Mesothelial cell of epicardium (in vitro differentiated cells): ENCODE results near the gene SUV39H2. TPM values are rescaled to one million over a fixed set of nuclear protein-coding genes. Genes with fewer than 3 reads are reported as not detected.

Source experiments
- DNase-seq, 2 experiments: peaks; one replicate each; pipeline ENCODE4 v3.0.0; 2021; ENCODE audit warnings: low spot score in 2 of 2; ENCODE audit not compliant: unreplicated experiment in 2 of 2
- H3K27ac Mint-ChIP-seq: 2 replicates; pipeline ENCODE4 v1.8.0; 2021; ENCODE audit warnings: mixed read lengths
- H3K27me3 Mint-ChIP-seq: 2 replicates; pipeline ENCODE4 v1.8.0; 2021; ENCODE audit warnings: low read depth, mixed read lengths
- H3K36me3 Mint-ChIP-seq: 2 replicates; pipeline ENCODE4 v1.8.0; 2021; ENCODE audit warnings: mixed read lengths
- H3K4me1 Mint-ChIP-seq: 2 replicates; pipeline ENCODE4 v1.8.0; 2021; ENCODE audit warnings: mixed read lengths
- H3K4me3 Mint-ChIP-seq: 2 replicates; pipeline ENCODE4 v1.8.0; 2021; ENCODE audit warnings: mild to moderate bottlenecking, moderate library complexity, mixed read lengths
- H3K9me3 Mint-ChIP-seq: 2 replicates; pipeline ENCODE4 v1.8.0; 2021; ENCODE audit warnings: mixed read lengths
- CTCF ChIP-seq: fragments of 200-600 bp; sonication (generic); IDR thresholded peaks from one replicate; pipeline ENCODE4 v1.5.0; 2021; ENCODE audit warnings: antibody characterized with exemption; ENCODE audit not compliant: unreplicated experiment
- total RNA-seq: library from RNA; stranded (reverse); gene quantifications from 3 replicates; pipeline ENCODE4 v1.2.1, GENCODE V29; 2021

The SUV39H2 gene
- total RNA-seq, 1 donor from 2014 or later, result 25.8 TPM

DNA sequence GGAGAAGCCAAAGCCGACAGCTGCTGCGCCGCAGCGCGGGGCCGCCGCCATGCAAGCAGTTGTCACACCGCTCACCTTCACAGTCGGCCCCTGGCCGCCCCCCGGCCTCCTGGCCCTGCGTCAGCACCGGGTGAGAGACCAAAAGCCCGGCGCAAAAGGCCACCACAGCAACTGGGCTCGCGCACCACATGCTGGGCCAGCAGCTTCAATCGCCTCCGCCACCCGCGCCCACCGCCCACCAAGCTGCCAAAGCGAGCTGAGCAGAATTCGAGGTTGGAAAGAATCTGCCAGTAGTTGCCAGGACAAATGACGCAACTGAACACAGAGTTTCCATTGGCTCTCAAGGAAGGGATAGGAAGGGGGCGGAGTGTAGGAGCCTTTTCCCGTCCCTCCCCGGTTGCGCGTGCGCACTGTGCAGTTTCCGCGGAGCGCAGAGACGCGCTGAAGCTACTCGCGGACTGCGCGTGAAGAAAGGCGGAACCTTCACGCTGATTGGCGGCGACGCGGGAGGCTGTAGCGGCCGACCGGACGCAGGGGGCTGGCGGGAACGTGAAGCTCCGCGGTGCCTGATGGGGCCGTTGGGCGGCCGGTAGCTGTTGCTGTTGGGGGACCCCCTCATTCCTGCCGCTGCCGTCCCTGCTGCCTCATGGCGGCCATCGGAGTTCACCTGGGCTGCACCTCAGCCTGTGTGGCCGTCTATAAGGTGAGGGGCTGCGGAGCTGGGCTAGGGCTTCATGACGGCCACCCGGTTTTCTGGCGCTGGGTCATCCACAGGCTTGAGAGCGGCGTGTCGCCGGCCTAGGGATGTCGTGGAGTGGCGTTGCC, 40.7 kb upstream of the SUV39H2 start, which contains the start of the genes CDNF, HSPA14 and MSANTD7:
Gene CDNF (minus strand): TSS at position 281 of the 825 bp plus-strand sequence. CDS start 91 bp downstream, at position 190.
Gene HSPA14 (plus strand): TSS at position 550 of the 825 bp plus-strand sequence. CDS start 97 bp downstream, at position 647.
Gene MSANTD7 (plus strand): TSS at position 550 of the 825 bp plus-strand sequence. CDS start 3,979 bp downstream, outside the sequence.
- H3K4me1 Mint-ChIP-seq, result peaks cover 28% of the 10 kb centered on the region
- no peak for TF ChIP-seq CTCF
- H3K27ac Mint-ChIP-seq, result peak within 1 kb of the TSS; percentile 99
- peak; percentile 99 to 100 for DNase-seq
- no peaks in the 10 kb centered on the region for H3K27me3 Mint-ChIP-seq
- H3K36me3 Mint-ChIP-seq, result peaks cover 18% of the 10 kb centered on the region
- H3K4me3 Mint-ChIP-seq, result peak within 1 kb of the TSS; percentile 92
- no peaks in the 10 kb centered on the region for H3K9me3 Mint-ChIP-seq

DNA sequence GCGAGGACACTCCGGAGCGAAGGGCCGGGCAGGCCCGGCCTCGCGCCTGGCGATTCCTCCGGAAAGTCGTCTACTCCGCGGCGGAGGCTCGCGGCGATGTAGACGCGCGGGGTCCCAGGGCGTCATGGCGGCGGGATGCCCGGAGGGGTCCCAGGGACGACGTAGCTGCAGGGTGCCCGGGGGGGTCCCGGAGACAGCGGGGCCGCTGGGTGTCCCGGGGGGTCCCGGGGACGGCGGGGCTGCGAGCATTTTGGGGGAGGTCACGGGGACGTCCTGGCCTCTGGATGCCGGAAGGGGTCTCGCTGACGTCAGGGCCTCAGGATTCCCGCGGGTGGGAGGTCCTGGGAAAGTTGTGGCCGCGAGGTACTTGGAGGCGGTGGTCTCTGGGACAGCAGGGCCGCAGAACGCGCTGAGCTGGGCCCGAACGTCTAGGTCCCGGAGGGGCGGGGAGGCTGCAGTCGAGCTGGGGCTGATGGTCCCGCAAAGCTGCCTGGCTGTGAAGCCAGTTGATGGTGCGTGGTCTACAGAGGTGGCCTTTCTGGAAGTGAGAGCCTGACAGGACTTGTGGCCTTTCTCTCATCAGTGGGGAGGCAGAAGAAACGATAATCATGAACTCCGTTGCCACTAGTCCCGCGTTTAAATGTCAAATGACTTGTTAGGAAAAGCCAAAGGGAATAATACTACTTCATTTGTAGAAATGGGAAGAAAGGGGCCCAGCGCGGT, 39.9 kb upstream of the SUV39H2 start:
- Mint-ChIP-seq H3K27ac (peak overlapping the region; percentile 99), H3K4me1 (peaks cover 28% of the 10 kb centered on the region), H3K27me3 (no peaks in the 10 kb centered on the region), H3K36me3 (peaks cover 23% of the 10 kb centered on the region), H3K4me3 (peak overlapping the region; percentile 92), H3K9me3 (no peaks in the 10 kb centered on the region)
- peak; percentile 43 to 73 for DNase-seq
- TF ChIP-seq CTCF, result no peak

- Mint-ChIP-seq H3K36me3 (peaks cover 24% of the 10 kb centered on the region), H3K27me3 (no peaks in the 10 kb centered on the region), H3K27ac (peak overlapping the region; percentile 96), H3K9me3 (no peaks in the 10 kb centered on the region), H3K4me1 (peaks cover 28% of the 10 kb centered on the region), H3K4me3 (peak overlapping the region; percentile 92)
- no peak for TF ChIP-seq CTCF
- no peak for DNase-seq
Observed at GRCh38 chr10:14839305-14839695, 39.4 kb upstream of the SUV39H2 start.

GRCh38 chr10:14840178-14840577, 38.5 kb upstream of the SUV39H2 start:
- no peak for TF ChIP-seq CTCF
- no peak for DNase-seq
- Mint-ChIP-seq H3K9me3 (no peaks in the 10 kb centered on the region), H3K36me3 (peaks cover 30% of the 10 kb centered on the region), H3K27ac (peak overlapping the region; percentile 45), H3K4me3 (peak overlapping the region; percentile 48), H3K4me1 (peaks cover 21% of the 10 kb centered on the region), H3K27me3 (no peaks in the 10 kb centered on the region)

DNA sequence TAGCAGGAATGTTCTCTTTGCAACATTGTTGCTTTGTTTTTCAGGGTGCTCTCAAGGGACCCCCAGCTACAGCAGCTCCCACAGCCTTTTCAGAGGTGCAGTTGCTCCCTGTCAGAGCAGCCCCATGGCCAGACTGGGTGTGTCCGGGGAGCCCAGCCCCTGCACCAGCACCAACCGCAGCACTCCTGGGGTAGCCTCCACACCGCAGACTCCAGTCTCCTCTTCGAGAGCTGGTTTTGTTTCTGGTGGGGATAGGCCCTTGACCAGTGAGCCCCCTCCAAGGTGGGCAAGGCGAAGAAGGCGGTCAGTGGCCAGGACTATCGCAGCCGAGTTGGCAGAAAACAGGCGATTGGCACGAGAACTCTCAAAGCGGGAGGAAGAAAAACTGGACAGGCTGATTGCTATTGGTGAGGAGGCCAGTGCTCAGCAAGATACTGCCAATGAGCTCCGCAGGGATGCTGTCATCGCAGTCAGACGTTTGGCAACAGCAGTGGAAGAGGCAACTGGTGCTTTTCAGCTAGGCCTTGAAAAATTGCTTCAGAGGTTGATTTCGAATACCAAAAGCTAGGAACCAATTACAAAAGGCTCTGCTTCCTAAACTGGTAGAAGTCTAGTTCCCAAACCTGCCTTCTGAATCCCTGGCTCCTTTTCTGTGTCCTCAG, 35.2 kb upstream of the SUV39H2 start:
- H3K27ac Mint-ChIP-seq, result no peak overlapping the region
- no peak overlapping the region for H3K4me3 Mint-ChIP-seq
- DNase-seq, result no peak
- H3K4me1 Mint-ChIP-seq, result peaks cover 12% of the 10 kb centered on the region
- peaks cover 32% of the 10 kb centered on the region for H3K36me3 Mint-ChIP-seq
- H3K9me3 Mint-ChIP-seq, result no peaks in the 10 kb centered on the region
- H3K27me3 Mint-ChIP-seq, result no peaks in the 10 kb centered on the region
- TF ChIP-seq CTCF, result no peak
